ENCODE results near the gene STPG3. TPM values are rescaled to one million over a fixed set of nuclear protein-coding genes. Genes with fewer than 3 reads are reported as not detected.

STPG3 gene
- total RNA-seq, 6 experiments from 2014 or later, result not detected

GRCh38 chr9:137244486-137245449 is 6.3 kb upstream of the STPG3 start:
- Mint-ChIP-seq H3K27me3 (ENCODE audit: insufficient read depth) (peaks cover 24% of the 10 kb centered on the region), H3K36me3 (ENCODE audit: low read depth) (peaks cover 21% of the 10 kb centered on the region), H3K4me3 (peak overlapping the region; percentile 94), H3K4me1 (ENCODE audit: low read depth) (peaks cover 24% of the 10 kb centered on the region), H3K9me3 (peaks cover 11% of the 10 kb centered on the region), H3K27ac (0 out of 2 replicates have a peak overlapping the region, but pooled peaks have one; percentile 52)
- no peak for DNase-seq
- TF ChIP-seq CTCF (IDR thresholded peaks at IDR 0.05), result no peak; the same call in 1 of the 2 replicates

- Mint-ChIP-seq H3K9me3 (peaks cover 11% of the 10 kb centered on the region), H3K4me1 (ENCODE audit: low read depth) (peaks cover 24% of the 10 kb centered on the region), H3K4me3 (no peak overlapping the region), H3K27me3 (ENCODE audit: insufficient read depth) (peaks cover 24% of the 10 kb centered on the region), H3K36me3 (ENCODE audit: low read depth) (peaks cover 21% of the 10 kb centered on the region), H3K27ac (no peak overlapping the region; the same call in 1 of the 2 replicates)
- no peak for TF ChIP-seq CTCF (IDR thresholded peaks at IDR 0.05)
- no peak for DNase-seq
Measured at GRCh38 chr9:137245450-137246421, 5.3 kb upstream of the STPG3 start.

GRCh38 chr9:137247135-137247915 is 3.8 kb upstream of the STPG3 start:
- Mint-ChIP-seq H3K9me3 (peaks cover 1% of the 10 kb centered on the region; the same call in 1 of the 2 replicates), H3K36me3 (ENCODE audit: low read depth) (peaks cover 16% of the 10 kb centered on the region), H3K4me1 (ENCODE audit: low read depth) (peaks cover 21% of the 10 kb centered on the region), H3K27ac (no peak overlapping the region), H3K27me3 (ENCODE audit: insufficient read depth) (peaks cover 15% of the 10 kb centered on the region), H3K4me3 (no peak overlapping the region)
- DNase-seq, result no peak
- TF ChIP-seq CTCF (IDR thresholded peaks at IDR 0.05), result no peak

GRCh38 chr9:137247916-137248175 is 3.2 kb upstream of the STPG3 start:
- no peak for DNase-seq
- Mint-ChIP-seq H3K9me3 (no peaks in the 10 kb centered on the region), H3K4me1 (ENCODE audit: low read depth) (peaks cover 15% of the 10 kb centered on the region), H3K27ac (no peak overlapping the region), H3K36me3 (ENCODE audit: low read depth) (peaks cover 11% of the 10 kb centered on the region), H3K27me3 (ENCODE audit: insufficient read depth) (peaks cover 10% of the 10 kb centered on the region), H3K4me3 (no peak overlapping the region)
- TF ChIP-seq CTCF (IDR thresholded peaks at IDR 0.05), result no peak
